Measurements from ENCODE around the gene WDR37. TPM values are rescaled to one million over a fixed set of nuclear protein-coding genes. Genes with fewer than 3 reads are reported as not detected.

Gene WDR37
- total and polyA plus RNA-seq, 10 of the 15 experiments (the other 5 are each of a cell fraction or from before 2014, with no cell fraction given): 1.9 to 11.1 (median 7.1) TPM

DNA sequence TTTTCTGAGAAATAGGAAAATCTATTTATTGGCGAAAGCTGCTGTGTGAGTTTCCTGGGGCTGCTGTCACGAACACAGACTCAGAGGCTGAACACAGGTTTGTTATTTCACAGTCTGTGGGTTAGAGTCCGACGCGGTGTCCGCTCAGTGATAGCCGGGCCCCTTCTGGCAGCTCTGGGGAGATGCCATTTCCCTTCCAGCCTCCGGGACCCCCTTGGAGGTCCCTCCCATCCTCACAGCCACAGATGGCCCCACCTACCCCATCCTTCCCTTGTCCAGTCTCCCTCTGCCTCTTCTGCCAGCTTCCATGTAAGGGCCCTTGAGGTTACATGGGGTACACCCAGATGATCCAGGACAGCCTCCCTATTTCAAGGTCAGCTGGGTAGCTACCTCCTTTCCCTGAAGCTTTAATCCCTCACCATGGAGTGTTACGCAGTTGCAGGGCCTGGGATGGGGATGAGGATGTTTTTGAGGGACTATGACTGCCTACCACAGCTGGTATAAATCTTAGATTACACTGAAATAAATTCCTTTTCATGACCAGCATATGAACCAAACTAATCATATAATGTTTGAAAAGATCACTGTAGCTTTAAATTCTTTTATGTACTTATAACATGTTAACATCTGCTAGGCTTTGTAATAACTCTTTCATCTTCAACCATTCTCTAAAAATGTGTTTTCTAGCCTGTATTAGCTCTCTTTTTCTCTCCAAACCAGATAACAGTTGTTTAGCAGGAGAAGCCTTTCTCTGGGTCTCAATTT, 98.5 kb downstream of the WDR37 start:
- FAIRE-seq: no peak
- TF ChIP-seq, protein P1, sequence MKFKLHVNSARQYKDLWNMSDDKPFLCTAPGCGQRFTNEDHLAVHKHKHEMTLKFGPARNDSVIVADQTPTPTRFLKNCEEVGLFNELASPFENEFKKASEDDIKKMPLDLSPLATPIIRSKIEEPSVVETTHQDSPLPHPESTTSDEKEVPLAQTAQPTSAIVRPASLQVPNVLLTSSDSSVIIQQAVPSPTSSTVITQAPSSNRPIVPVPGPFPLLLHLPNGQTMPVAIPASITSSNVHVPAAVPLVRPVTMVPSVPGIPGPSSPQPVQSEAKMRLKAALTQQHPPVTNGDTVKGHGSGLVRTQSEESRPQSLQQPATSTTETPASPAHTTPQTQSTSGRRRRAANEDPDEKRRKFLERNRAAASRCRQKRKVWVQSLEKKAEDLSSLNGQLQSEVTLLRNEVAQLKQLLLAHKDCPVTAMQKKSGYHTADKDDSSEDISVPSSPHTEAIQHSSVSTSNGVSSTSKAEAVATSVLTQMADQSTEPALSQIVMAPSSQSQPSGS (IDR thresholded peaks at IDR 0.05; ENCODE audit: low read length): no peak
- TF ChIP-seq CEBPZ (IDR thresholded peaks at IDR 0.05; ENCODE audit: low read depth, low read length) (no peak), ELK1 (IDR thresholded peaks at IDR 0.05; ENCODE audit: low read depth, low read length) (no peak), MTA2 (IDR thresholded peaks at IDR 0.05; ENCODE audit: low read depth) (no peak), MLLT1 (IDR thresholded peaks at IDR 0.05) (no peak), ZBED1 (IDR thresholded peaks at IDR 0.05; ENCODE audit: borderline replicate concordance) (no peak), CBX3 (IDR thresholded peaks at IDR 0.05; ENCODE audit: borderline replicate concordance, low read depth) (no peak)
- TF ChIP-seq, protein P2, sequence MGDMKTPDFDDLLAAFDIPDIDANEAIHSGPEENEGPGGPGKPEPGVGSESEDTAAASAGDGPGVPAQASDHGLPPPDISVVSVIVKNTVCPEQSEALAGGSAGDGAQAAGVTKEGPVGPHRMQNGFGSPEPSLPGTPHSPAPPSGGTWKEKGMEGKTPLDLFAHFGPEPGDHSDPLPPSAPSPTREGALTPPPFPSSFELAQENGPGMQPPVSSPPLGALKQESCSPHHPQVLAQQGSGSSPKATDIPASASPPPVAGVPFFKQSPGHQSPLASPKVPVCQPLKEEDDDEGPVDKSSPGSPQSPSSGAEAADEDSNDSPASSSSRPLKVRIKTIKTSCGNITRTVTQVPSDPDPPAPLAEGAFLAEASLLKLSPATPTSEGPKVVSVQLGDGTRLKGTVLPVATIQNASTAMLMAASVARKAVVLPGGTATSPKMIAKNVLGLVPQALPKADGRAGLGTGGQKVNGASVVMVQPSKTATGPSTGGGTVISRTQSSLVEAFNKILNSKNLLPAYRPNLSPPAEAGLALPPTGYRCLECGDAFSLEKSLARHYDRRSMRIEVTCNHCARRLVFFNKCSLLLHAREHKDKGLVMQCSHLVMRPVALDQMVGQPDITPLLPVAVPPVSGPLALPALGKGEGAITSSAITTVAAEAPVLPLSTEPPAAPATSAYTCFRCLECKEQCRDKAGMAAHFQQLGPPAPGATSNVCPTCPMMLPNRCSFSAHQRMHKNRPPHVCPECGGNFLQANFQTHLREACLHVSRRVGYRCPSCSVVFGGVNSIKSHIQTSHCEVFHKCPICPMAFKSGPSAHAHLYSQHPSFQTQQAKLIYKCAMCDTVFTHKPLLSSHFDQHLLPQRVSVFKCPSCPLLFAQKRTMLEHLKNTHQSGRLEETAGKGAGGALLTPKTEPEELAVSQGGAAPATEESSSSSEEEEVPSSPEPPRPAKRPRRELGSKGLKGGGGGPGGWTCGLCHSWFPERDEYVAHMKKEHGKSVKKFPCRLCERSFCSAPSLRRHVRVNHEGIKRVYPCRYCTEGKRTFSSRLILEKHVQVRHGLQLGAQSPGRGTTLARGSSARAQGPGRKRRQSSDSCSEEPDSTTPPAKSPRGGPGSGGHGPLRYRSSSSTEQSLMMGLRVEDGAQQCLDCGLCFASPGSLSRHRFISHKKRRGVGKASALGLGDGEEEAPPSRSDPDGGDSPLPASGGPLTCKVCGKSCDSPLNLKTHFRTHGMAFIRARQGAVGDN (IDR thresholded peaks at IDR 0.05): no peak

More for the DNA sequence above, 98.5 kb downstream of the WDR37 start:
- RAD21 ChIA-PET (ENCODE audit: unreplicated experiment): no interaction called here
- ATAC-seq (no peak), DNase-seq (ENCODE audit: low read depth, low spot score) (no peak)
- in situ Hi-C loops (cut with MboI): no loop called here
- SMC1A ChIA-PET (ENCODE audit: uncharacterized antibody, unreplicated experiment): no interaction called here
- Histone ChIP-seq H3K4me2 (ENCODE audit: control insufficient read depth, insufficient read depth) (no peak overlapping the region), H3K36me3 (ENCODE audit: control insufficient read depth in 2 of 2, insufficient read depth in 2 of 2, low read length in 1 of 2) (no peaks in the 10 kb centered on the region), H3K9ac (ENCODE audit: control insufficient read depth, insufficient read depth, low read length) (no peak overlapping the region), H2AFZ (ENCODE audit: control insufficient read depth, low read depth, low read length) (no peak overlapping the region), H3K4me1 (ENCODE audit: control insufficient read depth, insufficient read depth, low read length) (no peaks in the 10 kb centered on the region), H3K4me3 (no peak overlapping the region), H3K27me3 (replicated peaks in 1 of 2; ENCODE audit: control insufficient read depth in 2 of 2, insufficient read depth in 2 of 2, low read length in 1 of 2) (no peaks in the 10 kb centered on the region; a peak in 1 of 4 replicates), H4K20me1 (ENCODE audit: control insufficient read depth, insufficient read depth) (no peaks in the 10 kb centered on the region), H3K9me3 (replicated peaks; ENCODE audit: control insufficient read depth, insufficient read depth, low read length) (no peaks in the 10 kb centered on the region), H3K79me2 (ENCODE audit: control insufficient read depth, insufficient read depth, low read length) (no peaks in the 10 kb centered on the region), H3K27ac (ENCODE audit: control insufficient read depth, insufficient read depth) (no peak overlapping the region)
- POLR2A ChIA-PET: no interaction called here
- CTCF ChIA-PET: interaction anchor here (0.6 to 0.7 kb wide), 2 partner anchors 11 to 99 kb away, joined by 3 read pairs; no protein-coding TSS in a partner anchor
- 64% methylated on average over 9 of the region's 9 CpGs for WGBS (ENCODE audit: insufficient coverage, insufficient replicate concordance, low lambda C conversion rate, missing lambda C conversion rate)
- intact Hi-C loops (cut with micrococcal nuclease; ENCODE audit: unreplicated experiment): no loop called here
- BruUV-seq (replicated peaks): no TSS peak

Data from GM12878 (cell line).